Stimulated activated naive CD8-positive, alpha-beta T cell treated with anti-CD3 and anti-CD28 coated beads, Interleukin-15, Interleukin-2, amounts not matched to agents 100 ng/mL and 50 ng/mL, for 24 hours (primary cell): Measurements from ENCODE around the gene CSMD2.

Experiments
- H3K27ac Mint-ChIP-seq: one replicate; pipeline ENCODE4 v1.8.0; 2021; ENCODE audit warnings: mild to moderate bottlenecking, mixed read lengths
- H3K27me3 Mint-ChIP-seq: one replicate; pipeline ENCODE4 v1.8.0; 2021; ENCODE audit warnings: mixed read lengths
- H3K36me3 Mint-ChIP-seq: one replicate; pipeline ENCODE4 v1.8.0; 2021; ENCODE audit warnings: low read depth, mixed read lengths
- H3K4me1 Mint-ChIP-seq: one replicate; pipeline ENCODE4 v1.8.0; 2021; ENCODE audit warnings: low read depth, mixed read lengths
- H3K4me3 Mint-ChIP-seq: one replicate; pipeline ENCODE4 v1.8.0; 2021; ENCODE audit warnings: mild to moderate bottlenecking, mixed read lengths
- H3K9me3 Mint-ChIP-seq: one replicate; pipeline ENCODE4 v1.8.0; 2021; ENCODE audit warnings: mixed read lengths

CSMD2 gene

GRCh38 chr1:33561576-33561975 is 603.5 kb downstream of the CSMD2 start:
- peaks cover 15% of the 10 kb centered on the region for H3K27me3 Mint-ChIP-seq
- no peaks in the 10 kb centered on the region for H3K36me3 Mint-ChIP-seq
- H3K9me3 Mint-ChIP-seq: no peaks in the 10 kb centered on the region
- no peak overlapping the region for H3K27ac Mint-ChIP-seq
- no peaks in the 10 kb centered on the region for H3K4me1 Mint-ChIP-seq
- H3K4me3 Mint-ChIP-seq: no peak overlapping the region

GRCh38 chr1:33560680-33561079 is 604.4 kb downstream of the CSMD2 start:
- H3K36me3 Mint-ChIP-seq: no peaks in the 10 kb centered on the region
- H3K4me1 Mint-ChIP-seq: no peaks in the 10 kb centered on the region
- no peak overlapping the region for H3K27ac Mint-ChIP-seq
- no peaks in the 10 kb centered on the region for H3K9me3 Mint-ChIP-seq
- H3K27me3 Mint-ChIP-seq: peaks cover 12% of the 10 kb centered on the region
- H3K4me3 Mint-ChIP-seq: no peak overlapping the region

- Mint-ChIP-seq H3K4me1 (no peaks in the 10 kb centered on the region), H3K36me3 (no peaks in the 10 kb centered on the region), H3K9me3 (peaks cover 9% of the 10 kb centered on the region), H3K27ac (no peak overlapping the region), H3K4me3 (no peak overlapping the region), H3K27me3 (peaks cover 15% of the 10 kb centered on the region)
Observed at GRCh38 chr1:33548721-33549120, 616.3 kb downstream of the CSMD2 start.

- H3K9me3 Mint-ChIP-seq: peaks cover 9% of the 10 kb centered on the region
- no peaks in the 10 kb centered on the region for H3K36me3 Mint-ChIP-seq
Observed at GRCh38 chr1:33548319-33548718, 616.7 kb downstream of the CSMD2 start.

DNA sequence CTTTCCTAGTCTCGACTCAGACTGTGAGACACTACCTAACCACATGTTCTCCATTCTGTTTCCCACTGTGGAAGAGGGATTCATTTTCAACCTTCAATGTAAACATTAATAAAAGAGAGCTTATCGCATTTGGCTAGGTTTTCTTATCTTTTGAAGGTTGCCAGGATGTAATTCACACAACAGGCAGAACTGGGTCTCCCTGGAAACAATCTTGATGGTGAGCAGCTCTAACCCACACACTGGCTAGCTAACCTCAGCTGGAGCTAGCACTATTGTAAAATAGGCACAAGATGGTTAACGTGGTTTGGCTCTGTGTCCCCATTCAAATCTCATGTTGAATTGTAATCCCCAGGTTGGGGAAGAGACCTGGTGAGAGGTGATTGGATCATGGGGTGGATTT is 617.5 kb downstream of the CSMD2 start:
- peaks cover 9% of the 10 kb centered on the region for H3K9me3 Mint-ChIP-seq
- H3K4me1 Mint-ChIP-seq: no peaks in the 10 kb centered on the region
- H3K4me3 Mint-ChIP-seq: no peak overlapping the region
- H3K27me3 Mint-ChIP-seq: peaks cover 15% of the 10 kb centered on the region
- H3K27ac Mint-ChIP-seq: no peak overlapping the region
- H3K36me3 Mint-ChIP-seq: no peaks in the 10 kb centered on the region

More at GRCh38 chr1:33548319-33548718, 616.7 kb downstream of the CSMD2 start:
- Mint-ChIP-seq H3K4me1 (no peaks in the 10 kb centered on the region), H3K27me3 (peaks cover 15% of the 10 kb centered on the region), H3K27ac (no peak overlapping the region), H3K4me3 (no peak overlapping the region)

GRCh38 chr1:33541966-33542365 is 623.1 kb downstream of the CSMD2 start:
- Mint-ChIP-seq H3K27ac (no peak overlapping the region), H3K4me1 (peaks cover 8% of the 10 kb centered on the region), H3K9me3 (no peaks in the 10 kb centered on the region), H3K27me3 (peaks cover 3% of the 10 kb centered on the region), H3K4me3 (no peak overlapping the region), H3K36me3 (no peaks in the 10 kb centered on the region)

GRCh38 chr1:33537885-33538284 is 627.1 kb downstream of the CSMD2 start:
- Mint-ChIP-seq H3K27ac (no peak overlapping the region), H3K4me3 (no peak overlapping the region), H3K36me3 (no peaks in the 10 kb centered on the region), H3K9me3 (no peaks in the 10 kb centered on the region), H3K4me1 (peaks cover 8% of the 10 kb centered on the region), H3K27me3 (peaks cover 9% of the 10 kb centered on the region)

DNA sequence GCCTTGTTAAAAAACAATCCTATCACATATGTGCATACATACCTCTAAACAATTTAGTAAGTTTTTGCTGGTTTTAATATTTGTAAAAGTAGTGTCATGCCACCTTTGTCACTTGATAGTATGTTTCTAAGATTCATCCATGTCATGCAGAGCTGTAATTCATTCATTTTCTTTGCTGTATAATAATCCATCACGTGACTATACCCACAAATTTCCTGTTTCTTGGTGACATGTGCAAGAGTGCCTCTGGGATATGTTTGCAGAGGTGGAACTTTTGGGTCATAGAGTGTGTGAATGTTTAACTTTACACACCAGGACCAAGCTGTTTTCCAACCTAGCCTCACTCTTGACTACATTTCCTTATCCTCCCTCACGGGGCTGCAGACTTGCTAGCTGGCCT is 629.7 kb downstream of the CSMD2 start:
- peaks cover 8% of the 10 kb centered on the region for H3K4me1 Mint-ChIP-seq
- H3K9me3 Mint-ChIP-seq: no peaks in the 10 kb centered on the region
- no peak overlapping the region for H3K27ac Mint-ChIP-seq
- H3K4me3 Mint-ChIP-seq: no peak overlapping the region
- H3K27me3 Mint-ChIP-seq: peaks cover 21% of the 10 kb centered on the region
- no peaks in the 10 kb centered on the region for H3K36me3 Mint-ChIP-seq

GRCh38 chr1:33532936-33533335 is 632.1 kb downstream of the CSMD2 start:
- no peak overlapping the region for H3K27ac Mint-ChIP-seq
- no peak overlapping the region for H3K4me3 Mint-ChIP-seq
- H3K9me3 Mint-ChIP-seq: no peaks in the 10 kb centered on the region
- H3K4me1 Mint-ChIP-seq: no peaks in the 10 kb centered on the region
- H3K27me3 Mint-ChIP-seq: peaks cover 34% of the 10 kb centered on the region
- H3K36me3 Mint-ChIP-seq: no peaks in the 10 kb centered on the region

- H3K36me3 Mint-ChIP-seq: no peaks in the 10 kb centered on the region
- no peaks in the 10 kb centered on the region for H3K4me1 Mint-ChIP-seq
- no peaks in the 10 kb centered on the region for H3K9me3 Mint-ChIP-seq
- no peak overlapping the region for H3K27ac Mint-ChIP-seq
- no peak overlapping the region for H3K4me3 Mint-ChIP-seq
- peaks cover 37% of the 10 kb centered on the region for H3K27me3 Mint-ChIP-seq
Observed at GRCh38 chr1:33532250-33532649, 632.8 kb downstream of the CSMD2 start.

- no peaks in the 10 kb centered on the region for H3K36me3 Mint-ChIP-seq
- no peaks in the 10 kb centered on the region for H3K9me3 Mint-ChIP-seq
- H3K4me1 Mint-ChIP-seq: no peaks in the 10 kb centered on the region
- H3K27ac Mint-ChIP-seq: no peak overlapping the region
- H3K4me3 Mint-ChIP-seq: no peak overlapping the region
- H3K27me3 Mint-ChIP-seq: peaks cover 43% of the 10 kb centered on the region
Observed at GRCh38 chr1:33529957-33530356, 635.1 kb downstream of the CSMD2 start.

GRCh38 chr1:33527934-33528333 is 637.1 kb downstream of the CSMD2 start:
- Mint-ChIP-seq H3K4me1 (no peaks in the 10 kb centered on the region), H3K27me3 (peaks cover 41% of the 10 kb centered on the region), H3K27ac (no peak overlapping the region), H3K9me3 (no peaks in the 10 kb centered on the region), H3K36me3 (no peaks in the 10 kb centered on the region), H3K4me3 (no peak overlapping the region)

- H3K36me3 Mint-ChIP-seq: no peaks in the 10 kb centered on the region
- no peak overlapping the region for H3K27ac Mint-ChIP-seq
- H3K27me3 Mint-ChIP-seq: peaks cover 27% of the 10 kb centered on the region
- no peaks in the 10 kb centered on the region for H3K9me3 Mint-ChIP-seq
- H3K4me3 Mint-ChIP-seq: no peak overlapping the region
- no peaks in the 10 kb centered on the region for H3K4me1 Mint-ChIP-seq
Observed at GRCh38 chr1:33524586-33524985, 640.4 kb downstream of the CSMD2 start.

DNA sequence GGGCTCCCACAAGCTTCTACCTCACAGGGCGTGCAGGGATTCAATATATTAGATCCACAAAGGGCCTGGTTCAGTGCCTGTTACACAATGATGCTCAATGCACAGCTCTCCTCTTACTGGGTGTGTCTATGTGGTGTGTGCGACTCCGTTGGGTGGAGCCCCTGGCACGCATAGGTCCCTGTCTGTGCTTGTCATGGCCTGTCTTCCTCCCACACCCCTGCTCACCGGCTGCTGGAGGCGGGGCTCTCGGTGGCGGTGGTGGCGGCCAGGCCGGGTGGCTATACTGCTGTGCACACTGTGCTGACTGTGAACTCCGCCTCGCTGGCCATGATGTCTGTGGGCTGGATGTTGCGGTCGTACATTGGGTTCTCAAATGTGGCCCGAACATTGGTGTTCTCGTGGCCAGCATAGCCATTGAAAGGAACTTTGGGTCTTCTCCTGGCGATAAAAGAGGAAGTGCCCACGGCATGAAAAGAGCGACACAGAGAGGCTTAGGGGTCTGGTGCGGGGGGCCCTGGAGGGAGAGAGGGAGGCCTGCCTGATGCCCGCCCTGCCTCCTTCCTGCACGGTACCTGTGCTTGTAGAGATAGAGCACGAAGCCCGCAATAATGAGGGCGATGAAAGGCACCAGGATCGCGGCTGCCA is 645.7 kb downstream of the CSMD2 start:
- Mint-ChIP-seq H3K27me3 (peaks cover 10% of the 10 kb centered on the region), H3K27ac (no peak overlapping the region), H3K36me3 (no peaks in the 10 kb centered on the region), H3K4me3 (no peak overlapping the region), H3K9me3 (no peaks in the 10 kb centered on the region), H3K4me1 (no peaks in the 10 kb centered on the region)

- Mint-ChIP-seq H3K9me3 (no peaks in the 10 kb centered on the region), H3K4me1 (no peaks in the 10 kb centered on the region), H3K4me3 (no peak overlapping the region), H3K27ac (no peak overlapping the region), H3K27me3 (peaks cover 6% of the 10 kb centered on the region), H3K36me3 (no peaks in the 10 kb centered on the region)
Observed at GRCh38 chr1:33517596-33518250, 647.3 kb downstream of the CSMD2 start.
